Measurements from ENCODE around the gene BRIP1.
"Not testable (repeated sequence)": the region's sequence is repeated elsewhere in the genome, so short reads cannot be mapped to it uniquely, and the experiment has no call there.

Gene BRIP1

GRCh38 chr17:61686113-61686512 is 177.2 kb downstream of the BRIP1 start:
- no peak for DNase-seq

DNA sequence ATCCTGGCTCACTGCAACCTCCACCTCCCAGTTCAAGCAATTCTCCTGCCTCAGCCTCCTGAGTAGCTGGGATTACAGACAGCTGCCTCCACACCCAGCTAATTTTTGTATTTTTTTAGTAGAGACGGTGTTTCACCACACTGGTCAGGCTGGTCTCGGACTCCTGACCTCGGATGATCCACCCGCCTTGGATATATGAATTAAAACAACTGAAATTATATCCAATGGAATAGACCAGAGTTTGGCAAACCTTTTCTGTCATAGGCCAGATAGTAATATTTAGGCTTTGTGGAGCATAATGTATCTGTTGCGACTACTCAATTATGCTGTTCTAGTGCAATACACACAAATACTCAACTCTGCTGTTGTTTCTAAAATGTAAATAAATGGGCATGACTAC is 178.5 kb downstream of the BRIP1 start:
- no peak for DNase-seq

- DNase-seq = no peak
Observed at GRCh38 chr17:61684172-61684571, 179.2 kb downstream of the BRIP1 start.

DNA sequence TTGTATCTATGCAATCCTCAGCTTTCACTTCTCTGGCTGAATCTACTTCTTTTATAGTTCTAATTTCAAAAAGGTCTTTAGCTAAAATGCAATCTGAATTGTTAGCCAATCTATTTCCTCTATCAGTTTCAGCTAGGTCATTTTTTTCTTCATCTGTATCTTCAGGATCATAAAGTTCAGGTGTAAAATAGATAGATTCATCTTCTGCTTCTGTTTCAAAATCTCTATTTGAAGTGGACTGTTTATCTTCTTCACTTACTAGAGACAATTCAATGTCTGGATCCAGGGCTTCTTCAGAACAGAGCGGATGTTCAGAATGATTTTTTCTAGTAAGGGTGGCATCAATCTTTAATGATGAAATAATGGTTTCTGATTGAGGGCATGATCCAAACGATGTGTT is 179.9 kb downstream of the BRIP1 start:
- no peak for DNase-seq

GRCh38 chr17:61680921-61681320 is 182.4 kb downstream of the BRIP1 start:
- no peak for DNase-seq

DNA sequence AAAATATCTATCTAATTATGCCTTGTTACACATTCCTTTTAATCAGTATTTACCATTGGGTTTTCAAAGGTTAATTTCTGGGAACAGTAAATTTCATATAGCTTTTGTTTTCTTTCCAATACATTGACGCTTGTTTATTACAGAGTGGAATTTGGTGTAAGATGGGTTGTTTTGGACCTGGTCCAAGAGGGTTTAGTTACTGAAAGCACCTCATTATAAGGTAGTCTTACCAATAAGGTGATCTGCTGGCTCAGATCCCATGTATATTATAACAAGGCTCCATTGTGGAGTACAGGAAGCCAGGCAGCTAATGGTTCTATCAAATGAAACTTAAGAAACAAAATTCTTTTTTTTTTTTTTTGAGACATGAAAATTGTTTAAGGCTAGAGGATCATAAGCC is 185.0 kb downstream of the BRIP1 start:
- no peak for DNase-seq

- not testable (repeated sequence) for DNase-seq
Observed at GRCh38 chr17:61677150-61677811, 186.0 kb downstream of the BRIP1 start.

DNA sequence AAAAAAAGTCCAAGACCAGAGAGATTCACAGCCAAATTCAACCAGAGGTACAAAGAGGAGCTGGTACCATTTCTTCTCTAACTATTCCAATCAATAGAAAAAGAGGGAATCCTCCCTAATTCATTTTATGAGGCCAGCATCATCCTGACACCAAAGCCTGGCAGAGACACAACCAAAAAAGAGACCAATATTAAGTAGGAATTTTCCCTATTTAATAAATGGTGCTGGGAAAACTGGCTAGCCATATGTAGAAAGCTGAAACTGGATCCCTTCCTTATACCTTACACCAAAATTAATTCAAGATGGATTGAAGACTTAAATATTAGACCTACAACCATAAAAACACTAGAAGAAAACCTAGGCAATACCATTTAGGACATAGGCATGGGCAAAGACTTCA is 186.8 kb downstream of the BRIP1 start:
- DNase-seq = not testable (repeated sequence)

GRCh38 chr17:61674609-61675008 is 188.7 kb downstream of the BRIP1 start:
- DNase-seq = not testable (repeated sequence)

GRCh38 chr17:61673019-61673897 is 190.1 kb downstream of the BRIP1 start:
- DNase-seq = not testable (repeated sequence)

DNA sequence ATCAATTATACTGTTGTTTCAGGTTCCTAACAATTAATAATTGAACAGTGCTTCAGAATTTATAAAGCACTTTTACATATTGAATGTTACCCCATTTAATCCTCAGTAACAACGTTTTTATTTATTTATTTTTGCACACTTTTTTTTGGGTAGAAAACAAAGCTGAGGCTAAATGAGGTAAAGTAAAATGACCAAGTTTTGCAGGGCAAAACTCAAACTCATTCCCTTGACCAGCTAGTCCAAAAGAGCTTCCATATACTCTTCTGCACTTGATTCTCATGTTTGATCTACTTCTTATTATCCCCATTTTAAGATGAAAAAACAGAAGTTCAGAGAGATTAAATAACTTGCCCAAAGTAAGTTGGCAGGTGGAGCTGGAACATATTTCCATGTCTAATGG is 191.2 kb downstream of the BRIP1 start:
- DNase-seq = no peak

- no peak for DNase-seq
Observed at GRCh38 chr17:61670691-61671090, 192.6 kb downstream of the BRIP1 start.

DNA sequence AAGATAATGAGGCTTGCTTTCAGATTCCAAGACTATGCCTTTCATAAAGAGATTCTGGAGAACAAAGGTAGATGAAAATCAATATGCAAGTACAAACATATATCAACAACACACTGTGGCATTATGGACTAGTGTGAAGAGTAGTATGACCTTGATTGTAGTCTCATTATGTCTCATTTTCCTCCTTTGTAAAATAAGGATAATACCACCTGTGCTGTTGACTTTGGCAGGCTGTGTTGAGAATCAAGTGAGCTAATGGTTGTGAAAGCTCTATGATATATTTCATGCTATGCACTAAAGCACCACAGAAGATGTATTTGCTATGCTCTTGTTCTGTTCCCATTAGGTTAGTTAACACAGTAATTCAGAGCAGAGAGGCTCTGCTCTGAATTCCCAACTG is 193.8 kb downstream of the BRIP1 start:
- no peak for DNase-seq

GRCh38 chr17:61668486-61668885 is 194.8 kb downstream of the BRIP1 start:
- DNase-seq = no peak

DNA sequence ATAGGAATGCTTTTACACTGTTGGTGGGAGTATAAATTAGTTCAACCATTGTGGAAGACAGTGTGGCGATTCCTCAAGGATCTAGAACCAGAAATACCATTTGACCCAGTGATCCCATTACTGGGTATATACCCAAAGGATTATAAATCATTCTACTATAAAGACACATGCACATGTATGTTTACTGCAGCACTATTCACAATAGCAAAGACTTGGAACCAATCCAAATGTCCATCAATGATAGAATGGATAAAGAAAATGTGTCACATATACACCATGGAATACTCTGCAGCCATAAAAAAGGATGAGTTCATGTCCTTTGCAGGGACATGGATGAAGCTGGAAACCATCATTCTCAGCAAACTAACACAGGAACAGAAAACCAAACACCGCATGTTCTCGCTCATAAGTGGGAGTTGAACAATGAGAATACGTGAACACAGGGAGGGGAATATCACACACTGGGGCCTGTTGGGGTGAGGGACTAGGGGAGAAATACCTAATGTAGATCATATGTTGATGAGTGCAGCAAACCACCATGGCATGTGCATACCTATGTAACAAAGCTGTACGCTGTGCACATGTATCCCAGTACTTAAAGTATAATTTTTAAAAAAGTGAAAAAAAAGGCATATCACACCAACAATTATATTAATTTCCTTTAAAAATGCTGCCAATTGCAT is 196.8 kb downstream of the BRIP1 start:
- not testable (repeated sequence) for DNase-seq

GRCh38 chr17:61663310-61663709 is 200.0 kb downstream of the BRIP1 start:
- no peak for DNase-seq

GRCh38 chr17:61662741-61663140 is 200.6 kb downstream of the BRIP1 start:
- no peak for DNase-seq

- no peak for DNase-seq
Observed at GRCh38 chr17:61662186-61662585, 201.1 kb downstream of the BRIP1 start.

DNA sequence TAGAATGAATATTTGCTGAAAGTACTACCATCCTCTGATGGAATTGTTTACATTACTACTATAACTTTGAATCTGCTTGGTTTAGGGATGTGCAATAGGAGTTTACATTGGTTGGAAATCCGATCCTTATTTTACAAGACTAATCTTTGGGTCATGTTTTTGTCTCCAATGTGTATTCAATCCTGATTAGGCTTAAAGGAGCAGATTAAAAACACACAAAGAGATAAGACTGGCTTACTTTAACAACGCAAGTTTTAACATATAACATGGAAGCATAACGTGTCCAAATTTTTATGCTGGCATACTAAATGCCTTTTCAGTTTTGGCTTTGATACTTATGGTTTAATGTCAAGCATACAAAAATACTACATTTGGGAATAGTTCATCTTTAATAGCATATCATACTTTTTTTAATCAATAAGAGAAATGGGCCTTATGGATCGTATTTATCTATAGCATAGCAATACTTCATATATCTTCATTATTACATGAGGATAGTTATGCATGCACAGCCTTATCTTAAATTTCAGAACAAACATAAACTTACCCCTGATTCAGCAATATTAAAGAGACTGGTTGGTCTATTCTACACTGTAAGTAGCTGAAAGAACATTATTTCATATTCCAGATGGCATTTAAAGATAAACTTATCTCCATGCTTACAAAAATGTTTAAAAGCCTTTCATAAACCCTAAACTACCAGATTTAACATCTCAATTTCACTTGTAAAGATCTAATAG is 202.4 kb downstream of the BRIP1 start:
- no peak for DNase-seq

- DNase-seq = no peak
Observed at GRCh38 chr17:61659437-61659836, 203.9 kb downstream of the BRIP1 start.

- no peak for DNase-seq
Observed at GRCh38 chr17:61658183-61658582, 205.1 kb downstream of the BRIP1 start.

- DNase-seq = no peak
Observed at GRCh38 chr17:61657338-61657737, 206.0 kb downstream of the BRIP1 start.

DNA sequence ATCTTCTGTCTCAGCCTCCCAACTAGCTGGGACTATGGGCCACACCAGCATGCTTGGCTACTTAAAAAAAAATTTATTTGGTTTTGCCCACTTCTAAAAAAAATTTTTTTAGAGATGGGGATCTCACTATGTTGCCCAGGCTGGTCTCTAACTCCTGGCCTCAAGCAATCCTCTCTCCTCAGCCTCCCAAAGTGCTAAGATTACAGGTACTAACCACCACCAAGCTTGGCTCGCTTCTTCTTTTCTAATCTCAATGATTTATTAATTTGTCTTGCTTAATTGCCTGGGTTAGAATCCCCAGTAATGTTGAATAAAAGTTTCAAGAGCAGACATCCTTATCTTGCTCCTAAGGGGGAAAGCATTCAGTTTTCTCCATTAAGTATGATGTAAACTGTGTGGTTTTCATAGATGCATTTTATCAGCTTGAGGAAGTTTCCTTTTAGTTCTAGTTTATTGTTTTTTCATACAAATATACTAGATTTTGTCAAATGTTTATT is 206.6 kb downstream of the BRIP1 start:
- no peak for DNase-seq

Measured in activated CD4-positive, CD25-positive, alpha-beta regulatory T cell treated with anti-CD3 and anti-CD28 coated beads, Interleukin-2, amount 50 U/mL, for 72 hours (primary cell).